ENCODE measurements around the gene RFPL4AL1. TPM values are rescaled to one million over a fixed set of nuclear protein-coding genes. Genes with fewer than 3 reads are reported as not detected.
"Not testable (repeated sequence)": the region's sequence is repeated elsewhere in the genome, so short reads cannot be mapped to it uniquely, and the experiment has no call there.

Gene RFPL4AL1
- total RNA-seq, result not detected
- not detected for polyA plus RNA-seq (2013, experiment 1 of 2)
- polyA plus RNA-seq (2013, experiment 2 of 2), result not detected
- long read RNA-seq, experiment 1, result 0 reads
- long read RNA-seq, experiment 2, result 0 reads
- long read RNA-seq, experiment 3, result 0 reads
- long read RNA-seq, experiment 4, result 0 reads

DNA sequence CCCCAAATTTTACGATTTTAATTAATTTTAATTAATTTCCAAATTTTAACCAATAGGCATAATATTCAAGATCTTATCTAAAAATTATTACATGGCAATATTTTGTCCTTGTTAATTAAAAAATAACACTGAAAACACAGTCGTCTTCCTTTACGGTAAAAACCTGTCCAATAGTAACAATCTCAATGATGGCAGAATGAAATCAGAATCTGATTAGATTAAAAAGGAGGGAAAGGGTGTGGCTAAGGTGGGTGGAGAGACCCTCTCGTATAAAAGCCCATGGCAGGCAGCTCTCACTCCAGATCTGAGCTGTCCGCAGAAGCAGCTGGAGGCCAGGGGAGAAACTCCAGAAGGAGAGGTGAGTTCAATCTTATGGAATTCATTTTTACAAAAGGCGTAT is at the start of gene RFPL4AL1:
Gene RFPL4AL1, plus strand, starts transcription at position 301 of the 400 bp plus-strand sequence. CDS start 2,687 bp downstream, outside the sequence.
- not testable (repeated sequence) for H3K27ac Mint-ChIP-seq; H3K9ac ChIP-seq (ENCODE audit: extremely low read depth, low read length, poor library complexity, severe bottlenecking); H3K27me3 Mint-ChIP-seq (ENCODE audit: insufficient read depth); H3K36me3 Mint-ChIP-seq (ENCODE audit: low read depth); H3K4me1 ChIP-seq (ENCODE audit: control insufficient read depth, insufficient read depth, low read length); H3K27ac ChIP-seq (ENCODE audit: low read depth, low read length); DNase-seq; H3K36me3 ChIP-seq (ENCODE audit: control insufficient read depth, insufficient read depth, low read length); H3K4me1 Mint-ChIP-seq; H3K27me3 ChIP-seq (ENCODE audit: control insufficient read depth, insufficient read depth, low read length, poor library complexity, severe bottlenecking); H3K4me3 Mint-ChIP-seq; H3K4me3 ChIP-seq (ENCODE audit: low read length)
- H3K9me3 ChIP-seq (ENCODE audit: control insufficient read depth, low read length), result peaks cover 41% of the 10 kb centered on the region
- WGBS, 2 experiments (ENCODE audit: insufficient coverage in 1 of 2, insufficient read length in 1 of 2), result 76 to 78% methylated on average over 3 to 5 of the region's 6 CpGs
- peaks cover 54% of the 10 kb centered on the region for H3K9me3 Mint-ChIP-seq

DNA sequence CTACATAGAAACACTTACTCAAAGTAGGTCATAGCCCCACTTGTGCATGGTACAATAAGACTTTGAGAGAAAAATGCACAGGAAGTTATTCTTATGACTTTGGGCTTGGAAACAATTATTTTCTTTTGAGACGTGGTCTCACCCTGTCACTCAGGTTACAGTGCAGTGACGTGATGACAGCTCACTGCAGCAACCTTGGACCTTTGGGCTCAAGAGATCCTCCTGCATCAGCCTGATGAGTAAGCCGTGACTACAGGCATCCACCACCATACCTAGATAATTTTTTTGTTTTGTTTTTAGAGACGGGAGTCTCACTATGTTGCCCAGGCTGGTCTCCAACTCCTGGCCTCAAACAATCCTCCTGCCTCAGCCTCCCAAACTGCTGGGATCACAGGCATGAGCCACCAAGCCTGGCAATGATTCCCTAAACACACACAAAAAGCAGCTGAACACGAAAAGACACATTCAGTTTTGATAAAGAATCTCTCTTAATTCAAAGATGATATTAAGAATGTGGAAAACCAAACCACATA is 48.6 kb upstream of the RFPL4AL1 start:
- Histone ChIP-seq H3K27me3 (ENCODE audit: control insufficient read depth, insufficient read depth, low read length, poor library complexity, severe bottlenecking) (no peaks in the 10 kb centered on the region), H3K4me3 (ENCODE audit: low read length) (no peak overlapping the region), H3K36me3 (ENCODE audit: control insufficient read depth, insufficient read depth, low read length) (no peaks in the 10 kb centered on the region), H3K4me1 (ENCODE audit: control insufficient read depth, insufficient read depth, low read length) (no peaks in the 10 kb centered on the region), H3K9me3 (ENCODE audit: control insufficient read depth, low read length) (peaks cover 62% of the 10 kb centered on the region), H3K27ac (ENCODE audit: low read depth, low read length) (no peak overlapping the region), H3K9ac (ENCODE audit: extremely low read depth, low read length, poor library complexity, severe bottlenecking) (no peak overlapping the region)
- no peaks in the 10 kb centered on the region for H3K27me3 Mint-ChIP-seq (ENCODE audit: insufficient read depth)
- WGBS, 2 experiments (ENCODE audit: insufficient coverage in 1 of 2, insufficient read length in 1 of 2), result 45 to 69% methylated on average over 4 to 5 of the region's 5 CpGs
- H3K27ac Mint-ChIP-seq, result no peak overlapping the region
- no peak overlapping the region for H3K4me3 Mint-ChIP-seq
- no peak for DNase-seq
- H3K4me1 Mint-ChIP-seq, result no peaks in the 10 kb centered on the region
- no peaks in the 10 kb centered on the region for H3K36me3 Mint-ChIP-seq (ENCODE audit: low read depth)
- peaks cover 94% of the 10 kb centered on the region for H3K9me3 Mint-ChIP-seq
- TF ChIP-seq, protein P1, sequence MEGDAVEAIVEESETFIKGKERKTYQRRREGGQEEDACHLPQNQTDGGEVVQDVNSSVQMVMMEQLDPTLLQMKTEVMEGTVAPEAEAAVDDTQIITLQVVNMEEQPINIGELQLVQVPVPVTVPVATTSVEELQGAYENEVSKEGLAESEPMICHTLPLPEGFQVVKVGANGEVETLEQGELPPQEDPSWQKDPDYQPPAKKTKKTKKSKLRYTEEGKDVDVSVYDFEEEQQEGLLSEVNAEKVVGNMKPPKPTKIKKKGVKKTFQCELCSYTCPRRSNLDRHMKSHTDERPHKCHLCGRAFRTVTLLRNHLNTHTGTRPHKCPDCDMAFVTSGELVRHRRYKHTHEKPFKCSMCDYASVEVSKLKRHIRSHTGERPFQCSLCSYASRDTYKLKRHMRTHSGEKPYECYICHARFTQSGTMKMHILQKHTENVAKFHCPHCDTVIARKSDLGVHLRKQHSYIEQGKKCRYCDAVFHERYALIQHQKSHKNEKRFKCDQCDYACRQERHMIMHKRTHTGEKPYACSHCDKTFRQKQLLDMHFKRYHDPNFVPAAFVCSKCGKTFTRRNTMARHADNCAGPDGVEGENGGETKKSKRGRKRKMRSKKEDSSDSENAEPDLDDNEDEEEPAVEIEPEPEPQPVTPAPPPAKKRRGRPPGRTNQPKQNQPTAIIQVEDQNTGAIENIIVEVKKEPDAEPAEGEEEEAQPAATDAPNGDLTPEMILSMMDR (conservative IDR thresholded peaks at IDR 0.05), result no peak

DNA sequence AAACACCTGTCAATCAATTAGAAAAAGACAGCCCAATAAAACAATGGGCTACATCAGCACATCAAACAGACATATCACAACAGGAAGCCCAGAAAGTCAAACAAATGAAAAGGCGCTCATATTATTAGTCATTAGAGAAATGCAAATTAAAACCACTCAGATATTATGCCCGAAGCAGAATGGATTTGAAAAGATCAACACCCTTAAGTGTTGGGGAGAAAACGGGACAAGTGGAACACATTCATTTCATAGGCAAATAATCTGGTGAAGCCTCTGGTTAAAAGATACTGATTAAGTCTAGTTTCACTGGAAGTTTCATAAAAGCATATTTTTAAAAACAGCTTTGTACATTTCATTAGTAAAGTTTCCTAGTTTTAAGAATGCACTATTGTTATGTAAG is 48.1 kb upstream of the RFPL4AL1 start:
- no peak overlapping the region for H3K9ac ChIP-seq (ENCODE audit: extremely low read depth, low read length, poor library complexity, severe bottlenecking)
- H3K9me3 Mint-ChIP-seq, result peaks cover 93% of the 10 kb centered on the region
- no peak overlapping the region for H3K4me3 ChIP-seq (ENCODE audit: low read length)
- TF ChIP-seq, protein P1 (conservative IDR thresholded peaks at IDR 0.05), result no peak
- WGBS, 2 experiments (ENCODE audit: insufficient coverage in 1 of 2, insufficient read length in 1 of 2), result 77 to 87% methylated on average over 2 to 3 of the region's 3 CpGs
- H3K27me3 ChIP-seq (ENCODE audit: control insufficient read depth, insufficient read depth, low read length, poor library complexity, severe bottlenecking), result no peaks in the 10 kb centered on the region
- H3K9me3 ChIP-seq (ENCODE audit: control insufficient read depth, low read length), result peaks cover 59% of the 10 kb centered on the region
- no peak overlapping the region for H3K4me3 Mint-ChIP-seq
- H3K27ac ChIP-seq (ENCODE audit: low read depth, low read length), result no peak overlapping the region
- no peaks in the 10 kb centered on the region for H3K4me1 Mint-ChIP-seq
- H3K36me3 ChIP-seq (ENCODE audit: control insufficient read depth, insufficient read depth, low read length), result no peaks in the 10 kb centered on the region
- DNase-seq, result no peak
- H3K36me3 Mint-ChIP-seq (ENCODE audit: low read depth), result no peaks in the 10 kb centered on the region
- no peak overlapping the region for H3K27ac Mint-ChIP-seq
- no peaks in the 10 kb centered on the region for H3K27me3 Mint-ChIP-seq (ENCODE audit: insufficient read depth)
- H3K4me1 ChIP-seq (ENCODE audit: control insufficient read depth, insufficient read depth, low read length), result no peaks in the 10 kb centered on the region

All from endodermal cell (in vitro differentiated cells).